GM19372 (cell line): ENCODE measurements around the gene SRPX2.

Experiments used
- ATAC-seq: cut with Tn5 transposase; IDR thresholded peaks from one replicate; pipeline ENCODE4 v1.9.1; 2021; ENCODE audit warnings: mild to moderate bottlenecking, low read depth, moderate library complexity; ENCODE audit not compliant: unreplicated experiment

Gene SRPX2

GRCh38 chrX:100648458-100649417 is 4.7 kb downstream of the SRPX2 start:
- ATAC-seq = no peak

- ATAC-seq = no peak
Measured at GRCh38 chrX:100649550-100650356, 5.8 kb downstream of the SRPX2 start.

DNA sequence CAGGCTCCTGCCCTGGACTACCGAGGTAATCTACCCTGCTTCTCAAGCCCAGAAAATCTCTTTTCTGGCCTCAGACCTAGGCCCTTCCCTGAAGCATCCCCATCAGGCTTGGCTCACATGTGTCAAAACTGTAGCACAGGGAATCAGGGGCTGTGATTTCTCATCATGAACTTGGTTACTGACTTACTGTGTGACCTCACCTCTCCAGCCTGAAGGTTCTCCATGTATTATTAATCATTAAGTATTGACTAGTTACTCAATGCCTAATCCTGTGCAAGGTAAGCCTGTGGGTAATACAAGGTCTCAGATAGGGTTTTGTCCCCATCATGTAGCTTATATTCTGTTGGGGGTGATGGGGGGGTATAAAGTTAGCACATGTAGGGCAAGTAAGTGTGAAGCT is 6.8 kb downstream of the SRPX2 start:
- no peak for ATAC-seq

DNA sequence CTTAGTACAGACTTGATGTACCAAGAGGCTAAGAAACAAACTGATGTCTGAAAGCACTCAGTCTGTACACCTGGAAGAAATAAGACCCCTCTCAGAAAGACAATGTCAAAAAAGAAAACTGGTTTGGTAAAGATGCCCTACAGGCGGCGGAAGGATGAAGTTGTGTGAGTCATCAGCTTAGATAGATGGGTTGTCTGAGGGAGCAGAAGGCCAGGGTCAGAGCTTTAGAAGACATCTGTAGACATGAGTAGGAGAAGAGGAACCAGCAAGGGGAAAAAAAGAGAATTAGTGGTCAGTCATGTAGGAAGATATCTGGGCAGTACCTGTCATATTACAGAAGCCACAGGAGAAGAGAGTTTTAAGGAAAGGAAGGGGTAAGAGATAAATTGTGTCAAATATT is 8.3 kb downstream of the SRPX2 start:
- no peak for ATAC-seq

GRCh38 chrX:100654261-100654660 is 10.3 kb downstream of the SRPX2 start:
- ATAC-seq = no peak

GRCh38 chrX:100658941-100659381 is 15.0 kb downstream of the SRPX2 start:
- ATAC-seq = no peak

DNA sequence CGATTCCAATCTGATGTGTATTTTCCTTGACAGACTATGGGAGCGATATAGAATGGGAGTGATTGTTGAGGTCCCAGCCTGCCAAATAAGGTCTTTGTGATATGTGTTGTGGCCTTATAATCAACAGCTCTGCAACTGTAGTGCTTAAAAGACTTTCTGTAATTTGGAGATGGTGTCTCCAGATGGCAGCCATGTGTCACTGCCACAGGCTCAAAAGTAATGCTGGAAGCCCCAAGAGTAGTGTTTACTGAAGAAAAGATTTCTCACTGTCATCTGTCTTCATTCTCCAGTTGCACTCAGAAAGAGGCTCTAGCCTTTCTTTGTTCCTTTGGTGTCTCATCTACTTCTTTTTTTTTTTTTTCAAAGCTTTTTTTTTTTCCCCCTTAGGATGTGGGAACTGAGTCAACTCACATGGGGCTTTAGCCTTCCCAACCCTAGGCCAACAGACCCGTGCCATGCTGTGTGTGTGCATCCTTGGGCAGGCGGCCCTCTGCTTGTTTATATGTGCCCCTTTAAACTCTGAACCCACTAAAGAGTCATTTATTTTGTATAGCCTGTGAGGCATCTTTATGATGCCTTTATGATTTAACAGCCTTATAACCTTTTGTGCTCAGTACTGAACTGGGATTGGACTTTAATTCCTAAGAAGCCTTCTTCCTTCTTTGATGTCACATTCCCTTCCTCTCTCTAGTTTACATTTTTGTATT is 15.6 kb downstream of the SRPX2 start:
- ATAC-seq = no peak

GRCh38 chrX:100662170-100662569 is 18.2 kb downstream of the SRPX2 start:
- ATAC-seq = no peak

DNA sequence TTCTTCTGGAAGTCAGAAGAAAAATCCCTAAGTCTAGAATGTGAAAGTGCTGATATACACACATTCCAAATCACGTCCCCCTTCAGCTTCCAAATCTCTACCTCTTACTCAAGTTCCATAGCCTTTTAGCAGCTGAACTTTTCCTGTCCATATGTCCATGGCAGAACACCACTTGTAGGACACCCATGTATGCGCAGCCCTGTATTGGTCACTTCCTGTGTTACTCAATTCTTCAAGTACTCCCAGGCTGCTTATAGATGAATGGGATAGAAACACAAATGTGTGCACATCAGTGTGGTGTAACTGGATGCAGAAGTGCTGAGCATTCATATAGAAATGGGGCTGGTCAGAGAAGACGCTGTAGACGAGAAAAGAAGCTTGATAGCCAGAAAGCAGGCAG is 18.8 kb downstream of the SRPX2 start:
- ATAC-seq = no peak

DNA sequence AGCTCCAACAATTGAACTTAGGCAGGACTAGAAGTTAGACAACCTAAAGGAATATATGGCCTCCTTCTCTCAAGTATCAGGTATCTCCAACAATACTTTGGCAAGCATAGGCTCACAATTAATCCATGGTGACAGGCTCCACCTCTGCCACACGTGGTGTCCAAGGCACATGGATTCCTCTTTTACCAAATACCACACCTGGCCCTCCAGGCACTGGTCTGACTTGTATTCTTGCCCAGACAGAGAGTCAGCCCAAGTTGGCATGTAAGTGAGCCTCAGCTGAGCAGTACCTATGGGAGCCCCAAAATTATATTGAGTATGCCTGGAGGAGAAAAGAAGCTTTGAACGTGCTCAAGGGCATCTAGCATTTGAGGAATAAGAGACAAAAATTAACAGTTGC is 19.6 kb downstream of the SRPX2 start:
- ATAC-seq = no peak

DNA sequence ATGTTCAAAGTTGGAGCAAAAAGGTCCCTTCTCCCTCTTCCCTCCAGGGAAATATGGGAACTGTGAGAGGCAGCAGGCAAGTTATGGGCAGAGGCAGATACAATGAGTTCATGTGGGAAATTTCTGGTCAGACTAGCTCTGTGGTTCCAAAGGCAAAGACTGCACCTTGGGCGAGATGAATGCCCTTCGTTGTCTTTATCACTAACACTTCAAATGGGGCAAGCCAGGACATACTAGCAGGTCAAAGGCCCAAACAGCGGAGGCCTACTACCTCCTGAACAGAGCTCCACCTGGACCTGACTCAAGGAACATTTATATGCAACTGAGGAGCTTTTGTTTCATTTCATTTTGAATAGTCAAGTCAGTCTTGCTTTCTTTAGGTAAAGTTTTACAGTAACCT is 29.0 kb downstream of the SRPX2 start:
- no peak for ATAC-seq

- no peak for ATAC-seq
Measured at GRCh38 chrX:100673397-100673953, 29.5 kb downstream of the SRPX2 start.

DNA sequence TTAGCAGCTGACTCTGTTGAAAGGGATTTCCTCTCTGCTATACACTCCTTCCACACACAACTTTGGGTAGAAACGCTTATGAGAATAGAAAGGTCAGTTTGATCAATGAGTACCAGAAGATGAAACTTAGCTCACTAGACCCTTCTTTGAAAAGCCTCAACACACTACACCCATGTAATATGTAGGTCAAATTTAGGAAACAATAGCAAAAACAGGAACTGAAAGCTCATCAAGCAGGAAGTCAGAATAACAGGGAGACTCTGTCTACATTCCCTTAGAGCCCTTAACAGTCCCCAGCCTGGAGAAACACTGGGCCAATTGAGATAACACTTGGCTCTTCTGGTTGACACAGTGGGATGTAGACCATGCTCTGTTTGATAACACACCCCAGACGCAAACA is 30.7 kb downstream of the SRPX2 start:
- no peak for ATAC-seq

GRCh38 chrX:100677611-100678181 is 33.7 kb downstream of the SRPX2 start:
- ATAC-seq = no peak

- no peak for ATAC-seq
Measured at GRCh38 chrX:100680756-100681155, 36.8 kb downstream of the SRPX2 start.

DNA sequence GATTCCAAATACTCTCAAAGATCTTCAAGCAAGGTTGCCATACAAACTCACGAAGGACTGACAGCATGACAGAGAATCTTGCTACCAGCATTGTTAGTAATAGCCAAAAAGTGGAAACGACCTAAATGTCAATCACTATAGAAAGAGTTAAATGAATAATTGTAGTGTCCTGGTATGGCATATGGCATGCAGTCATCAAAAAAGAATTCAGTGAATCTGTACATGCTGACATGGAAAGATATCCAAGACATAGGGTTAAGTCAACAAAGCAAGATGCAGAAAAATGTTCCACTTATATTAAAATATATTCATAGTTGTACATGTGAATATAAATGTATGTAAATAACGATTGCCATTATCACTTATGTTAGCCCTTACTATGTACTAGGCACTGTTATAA is 37.6 kb downstream of the SRPX2 start:
- no peak for ATAC-seq

DNA sequence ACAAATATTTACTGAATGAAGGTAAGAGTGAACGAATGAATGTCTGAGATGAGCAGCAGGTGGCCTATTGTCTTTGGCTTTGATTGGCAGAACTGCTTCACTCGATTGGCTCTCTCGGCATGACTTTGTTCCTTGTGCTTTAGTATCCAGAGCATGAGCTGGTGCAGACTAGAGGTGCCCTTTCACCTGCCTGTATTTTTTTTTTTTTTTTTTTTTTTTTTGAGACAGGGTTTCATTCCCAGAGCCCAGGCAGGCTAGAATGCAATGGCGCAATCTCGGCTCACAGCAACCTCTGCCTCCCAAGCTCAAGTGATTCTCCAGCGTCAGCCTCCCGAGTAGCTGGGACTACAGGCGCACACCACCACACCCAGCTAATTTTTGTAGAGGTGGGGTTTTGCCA is 38.9 kb downstream of the SRPX2 start:
- no peak for ATAC-seq

GRCh38 chrX:100685284-100685996 is 41.4 kb downstream of the SRPX2 start:
- ATAC-seq = peak; percentile 64

GRCh38 chrX:100685997-100686305 is 42.0 kb downstream of the SRPX2 start:
- no peak for ATAC-seq

GRCh38 chrX:100687128-100687527 is 43.1 kb downstream of the SRPX2 start:
- ATAC-seq = peak; percentile 31
